ENCODE results near the gene MRPL42.

DNA sequence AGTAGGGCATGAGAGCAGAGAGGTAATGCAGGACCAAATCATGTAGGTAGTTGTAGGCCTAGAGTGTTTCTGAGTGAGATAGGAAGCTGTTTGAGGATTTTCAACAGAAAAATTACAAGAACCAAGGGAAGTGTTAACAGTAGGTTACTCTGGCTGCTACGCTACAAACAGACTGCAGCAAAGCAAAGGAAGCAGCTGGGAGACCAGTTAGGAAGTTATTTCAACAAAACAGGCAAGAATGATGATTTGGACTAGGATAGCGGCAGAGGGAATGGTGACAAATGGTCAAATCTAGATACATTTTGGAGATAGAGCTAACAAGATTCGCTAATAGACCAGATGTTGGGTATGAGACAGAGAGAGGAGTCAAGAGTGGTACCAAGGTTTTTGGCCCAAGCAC, 26.8 kb downstream of the MRPL42 start:
- TF ChIP-seq, protein P1, sequence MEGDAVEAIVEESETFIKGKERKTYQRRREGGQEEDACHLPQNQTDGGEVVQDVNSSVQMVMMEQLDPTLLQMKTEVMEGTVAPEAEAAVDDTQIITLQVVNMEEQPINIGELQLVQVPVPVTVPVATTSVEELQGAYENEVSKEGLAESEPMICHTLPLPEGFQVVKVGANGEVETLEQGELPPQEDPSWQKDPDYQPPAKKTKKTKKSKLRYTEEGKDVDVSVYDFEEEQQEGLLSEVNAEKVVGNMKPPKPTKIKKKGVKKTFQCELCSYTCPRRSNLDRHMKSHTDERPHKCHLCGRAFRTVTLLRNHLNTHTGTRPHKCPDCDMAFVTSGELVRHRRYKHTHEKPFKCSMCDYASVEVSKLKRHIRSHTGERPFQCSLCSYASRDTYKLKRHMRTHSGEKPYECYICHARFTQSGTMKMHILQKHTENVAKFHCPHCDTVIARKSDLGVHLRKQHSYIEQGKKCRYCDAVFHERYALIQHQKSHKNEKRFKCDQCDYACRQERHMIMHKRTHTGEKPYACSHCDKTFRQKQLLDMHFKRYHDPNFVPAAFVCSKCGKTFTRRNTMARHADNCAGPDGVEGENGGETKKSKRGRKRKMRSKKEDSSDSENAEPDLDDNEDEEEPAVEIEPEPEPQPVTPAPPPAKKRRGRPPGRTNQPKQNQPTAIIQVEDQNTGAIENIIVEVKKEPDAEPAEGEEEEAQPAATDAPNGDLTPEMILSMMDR (conservative IDR thresholded peaks at IDR 0.05) = no peak
- TF ChIP-seq ZFX (IDR thresholded peaks at IDR 0.05) = no peak
